A172 (cell line): Measurements from ENCODE around the gene NPC1. TPM values are rescaled to one million over a fixed set of nuclear protein-coding genes. Genes with fewer than 3 reads are reported as not detected.
"Not testable (repeated sequence)": the region's sequence is repeated elsewhere in the genome, so short reads cannot be mapped to it uniquely, and the experiment has no call there.

Experiments used
- DNase-seq: peaks from one replicate; pipeline ENCODE4 v3.0.0-alpha.2; 2015; ENCODE audit warnings: low spot score
- total RNA-seq: library from RNA; depleted of rRNA; stranded (reverse); fragments of >200 nt; shearing (Covaris generic); gene quantifications from 2 replicates; pipeline ENCODE4 v1.2.3, GENCODE V29; 2014; rRNA removed

Gene NPC1
- total RNA-seq: 58.5 and 128 TPM in 2 replicates

DNA sequence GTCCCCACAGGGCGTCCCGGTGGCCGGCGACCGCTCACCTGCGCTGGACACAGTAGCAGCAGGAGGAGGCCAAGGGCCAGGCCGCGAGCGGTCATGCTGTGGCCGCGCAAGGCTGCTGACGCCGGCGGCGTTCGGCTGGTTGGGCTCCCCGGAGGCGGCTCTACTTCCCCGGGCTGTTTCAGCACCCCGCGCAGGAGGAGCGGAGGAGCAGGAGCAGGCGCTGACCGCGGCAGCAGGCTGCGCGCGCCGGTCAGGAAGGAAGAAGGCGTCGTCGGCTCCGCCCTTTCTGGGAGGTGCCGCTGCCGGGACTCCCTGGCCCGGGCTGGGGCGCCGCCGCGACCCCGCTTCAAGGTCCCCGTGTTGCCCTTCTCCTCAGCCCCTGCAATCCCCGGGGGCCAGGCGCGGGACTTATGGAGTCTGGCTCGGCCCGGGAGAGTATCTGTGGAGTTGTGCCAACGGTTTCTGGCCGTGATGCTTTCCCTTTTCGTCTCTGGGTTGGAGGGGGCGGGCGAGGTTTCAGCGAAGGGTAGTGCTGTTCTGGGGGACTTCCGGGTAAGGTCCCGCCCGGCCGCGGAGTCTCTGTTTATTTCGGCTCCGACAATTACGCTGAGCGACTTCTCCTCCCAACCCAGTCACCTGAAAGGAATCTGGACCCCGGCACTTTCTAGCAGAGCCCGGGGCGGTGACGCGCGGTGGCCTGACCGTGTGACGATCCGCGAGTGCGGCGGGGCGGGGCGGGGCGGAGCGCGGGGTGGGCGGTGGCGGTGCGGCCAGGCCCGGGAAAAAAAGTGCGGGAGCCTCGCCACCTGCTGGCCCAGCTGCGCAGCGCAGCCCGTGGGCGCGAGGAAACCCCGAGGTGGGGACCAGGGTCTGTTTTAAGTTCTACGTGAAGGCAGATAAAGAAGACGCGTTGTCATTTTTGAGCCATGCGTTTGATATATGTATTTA is at the start of gene NPC1:
TSS of gene NPC1 (minus strand) at position 258 of the 948 bp plus-strand sequence. CDS start at position 95, 163 bp downstream.
- peak; percentile 97 for DNase-seq

DNA sequence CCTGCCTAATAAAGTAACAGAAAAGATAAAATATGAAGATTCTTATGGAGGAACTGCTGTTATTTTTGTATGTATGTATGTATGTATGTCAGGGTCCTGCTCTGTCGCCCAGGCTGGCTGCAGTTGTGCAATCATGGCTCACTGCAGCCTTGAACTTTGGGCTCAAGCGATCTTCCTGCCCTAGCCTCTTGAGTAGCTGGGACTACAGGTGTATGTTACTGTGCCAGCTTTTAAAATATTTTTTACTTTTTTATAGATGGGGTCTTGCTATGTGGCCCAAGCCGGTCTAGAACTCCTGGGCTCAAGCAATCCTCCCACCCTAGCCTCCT is 49.7 kb upstream of the NPC1 start:
- no peak for DNase-seq

DNA sequence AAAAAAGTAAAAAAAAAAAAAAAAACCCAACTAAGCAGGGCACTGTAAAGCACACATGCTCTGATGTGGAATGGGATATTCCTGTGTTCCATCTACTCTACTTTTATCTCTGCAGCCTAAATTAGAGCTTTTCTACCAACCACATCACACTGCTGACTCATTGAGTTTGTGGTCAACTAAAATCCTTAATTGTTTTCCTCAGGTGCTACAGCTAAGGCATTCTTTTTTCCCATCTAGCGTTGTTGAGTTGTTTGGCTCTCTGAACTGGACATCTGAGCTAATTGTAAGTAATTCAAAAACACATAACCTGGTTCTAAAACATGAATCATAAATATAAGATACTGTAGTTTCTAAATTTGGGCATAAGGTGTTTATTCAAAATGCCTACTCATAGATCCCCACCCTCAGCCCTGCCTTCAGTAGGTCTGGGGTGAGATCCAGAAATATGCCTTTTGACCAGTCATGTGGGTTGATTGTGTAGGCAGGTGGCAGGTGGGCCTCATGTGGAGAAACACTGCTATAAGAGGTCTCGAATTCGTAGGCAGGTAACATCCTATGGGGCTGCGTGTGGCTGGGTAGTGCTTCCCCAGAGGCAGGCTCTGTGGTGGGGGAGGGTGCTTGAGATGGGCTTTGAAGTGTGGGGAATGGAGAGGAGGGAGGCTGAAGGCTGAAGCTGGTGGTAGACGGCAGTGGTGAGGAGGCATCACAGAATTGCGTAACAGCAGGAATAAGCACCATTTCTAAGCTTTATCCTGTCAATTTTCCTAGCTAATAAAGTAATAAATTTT is 49.2 kb upstream of the NPC1 start:
- DNase-seq: peak; percentile 82

DNA sequence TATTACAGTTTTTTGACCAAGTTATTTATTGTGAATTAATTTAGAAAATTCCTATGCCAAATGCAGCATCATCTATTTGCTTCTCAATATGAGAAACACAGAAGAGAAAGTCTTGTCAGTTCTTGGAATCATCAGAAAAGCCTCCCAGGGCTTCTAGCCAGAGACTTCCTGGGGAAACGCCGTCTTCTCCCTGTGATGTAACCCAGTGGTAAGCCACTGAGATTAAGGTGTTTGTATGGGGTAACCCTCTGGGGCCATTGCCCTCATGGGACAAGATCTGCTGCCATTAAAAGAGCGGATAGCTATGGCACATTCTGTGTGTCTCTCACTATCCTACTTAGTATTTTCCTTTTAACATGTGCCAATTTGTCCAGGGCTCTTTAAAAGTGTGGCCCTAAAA is 48.4 kb upstream of the NPC1 start:
- DNase-seq: no peak

DNA sequence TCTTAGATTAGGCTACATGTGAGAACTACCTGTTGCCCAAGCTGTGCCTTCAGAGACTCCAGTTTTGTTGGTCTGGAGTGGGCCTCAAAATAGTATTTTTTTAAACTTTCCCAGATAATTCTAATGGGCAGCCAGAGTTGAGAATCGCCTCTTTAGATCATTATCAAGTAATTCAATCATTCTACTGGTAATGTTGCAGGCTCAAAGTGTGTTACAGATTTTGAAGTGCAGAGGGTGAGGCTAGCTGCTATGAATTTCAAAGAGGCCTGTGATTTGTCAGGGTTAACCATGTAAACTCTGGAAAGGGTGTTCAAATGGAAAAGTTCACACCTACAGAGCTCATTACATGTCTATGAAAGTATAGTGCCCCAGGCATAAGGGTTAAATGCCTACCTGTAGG is 46.3 kb upstream of the NPC1 start:
- no peak for DNase-seq

DNA sequence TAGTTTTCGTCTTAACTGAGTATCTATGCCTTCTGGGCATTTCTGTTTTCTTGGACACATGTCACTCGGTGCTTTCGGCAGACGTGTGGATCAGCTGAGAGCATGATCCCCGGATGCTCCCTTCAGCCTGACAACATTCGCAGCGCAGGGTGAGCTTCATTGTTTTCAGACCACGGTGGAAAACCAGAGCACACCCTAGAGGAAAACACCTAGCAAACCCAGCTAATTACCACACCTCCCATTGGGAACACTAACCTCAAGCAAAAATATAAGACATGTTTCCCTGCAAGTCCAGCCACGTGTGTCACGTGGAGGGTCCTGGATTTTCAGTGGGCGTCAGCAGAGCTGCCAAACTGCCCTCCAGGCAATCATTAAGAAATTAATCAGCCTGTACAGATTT is 45.4 kb upstream of the NPC1 start:
- no peak for DNase-seq

DNA sequence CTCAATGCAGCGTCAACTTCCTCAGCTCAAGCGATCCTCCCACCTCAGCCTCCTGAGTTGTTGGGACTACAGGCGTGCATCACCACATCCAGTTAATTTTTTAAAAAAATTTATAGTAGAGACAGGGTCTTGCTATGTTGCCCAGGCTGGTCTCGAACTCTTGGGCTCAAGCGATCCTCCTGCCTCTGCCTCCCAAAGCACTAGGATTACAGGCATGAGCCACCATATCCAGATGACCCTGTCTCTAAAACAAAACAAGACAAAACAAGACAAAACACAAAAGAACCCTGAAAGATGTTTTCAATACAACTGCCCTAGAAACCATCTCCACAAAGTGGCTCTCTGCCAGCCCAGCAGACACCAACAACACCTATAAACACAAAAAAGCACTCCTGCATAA is 45.0 kb upstream of the NPC1 start:
- no peak for DNase-seq

DNA sequence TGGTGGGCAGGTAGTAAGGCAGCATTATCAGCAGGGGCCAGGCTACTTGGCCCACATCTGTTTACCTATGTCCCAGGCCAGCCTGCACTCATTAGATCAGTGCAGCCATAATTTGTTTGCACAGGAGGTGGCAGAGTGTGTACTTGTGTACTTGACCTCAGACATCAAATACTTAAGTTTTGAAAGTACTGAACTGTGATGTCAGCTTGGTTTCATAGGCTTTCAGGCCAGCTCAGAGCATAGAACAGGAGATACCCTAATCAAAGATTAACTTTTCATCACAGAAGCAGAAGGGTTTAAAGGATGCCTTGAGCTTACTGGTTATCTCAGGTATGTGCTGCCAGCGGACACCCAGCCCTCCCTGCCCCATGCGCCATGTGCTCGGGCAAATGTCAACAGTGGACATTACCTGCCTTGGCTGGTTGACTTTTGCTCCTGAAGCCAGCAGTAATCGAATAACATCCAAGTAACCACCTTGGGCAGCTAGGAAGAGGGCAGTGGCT is 43.2 kb upstream of the NPC1 start:
- no peak for DNase-seq

DNA sequence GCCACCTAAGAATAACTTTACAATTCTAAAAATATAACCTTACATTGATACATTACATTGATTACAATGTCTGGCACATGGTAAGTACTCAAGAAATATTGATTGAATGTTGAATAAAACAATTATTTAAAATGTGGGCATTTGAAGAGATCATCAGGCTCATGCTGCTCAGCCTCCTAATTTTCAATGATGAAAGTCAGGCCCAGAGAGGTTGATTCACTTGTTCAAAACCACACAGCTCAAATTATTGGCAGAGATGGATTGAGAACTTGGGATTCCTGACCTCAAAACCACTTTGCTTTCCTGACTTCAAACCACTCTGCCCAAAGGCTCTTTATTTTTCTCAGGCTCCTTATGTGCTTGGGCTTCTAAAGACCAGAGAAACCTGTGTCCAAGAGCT is 41.7 kb upstream of the NPC1 start:
- DNase-seq: no peak

DNA sequence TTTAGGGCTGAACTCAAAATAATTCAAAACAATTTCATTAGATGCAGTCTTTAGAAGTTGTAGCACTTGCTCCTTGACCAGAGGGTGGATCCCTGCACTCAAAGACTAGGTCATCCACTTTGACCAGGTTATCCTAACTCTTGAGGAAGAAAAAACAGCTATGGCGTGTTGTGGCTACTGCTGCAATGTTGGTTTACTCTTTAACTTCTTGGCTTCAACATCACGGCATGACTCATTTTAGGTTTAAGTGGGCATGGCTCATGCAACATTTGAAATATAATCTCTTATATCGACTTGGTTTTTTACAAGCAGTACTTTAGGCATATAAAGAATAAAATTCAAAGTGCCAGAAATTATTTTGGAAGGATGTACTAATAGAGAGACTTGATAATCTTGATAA is 41.0 kb upstream of the NPC1 start:
- DNase-seq: peak; percentile 78

DNA sequence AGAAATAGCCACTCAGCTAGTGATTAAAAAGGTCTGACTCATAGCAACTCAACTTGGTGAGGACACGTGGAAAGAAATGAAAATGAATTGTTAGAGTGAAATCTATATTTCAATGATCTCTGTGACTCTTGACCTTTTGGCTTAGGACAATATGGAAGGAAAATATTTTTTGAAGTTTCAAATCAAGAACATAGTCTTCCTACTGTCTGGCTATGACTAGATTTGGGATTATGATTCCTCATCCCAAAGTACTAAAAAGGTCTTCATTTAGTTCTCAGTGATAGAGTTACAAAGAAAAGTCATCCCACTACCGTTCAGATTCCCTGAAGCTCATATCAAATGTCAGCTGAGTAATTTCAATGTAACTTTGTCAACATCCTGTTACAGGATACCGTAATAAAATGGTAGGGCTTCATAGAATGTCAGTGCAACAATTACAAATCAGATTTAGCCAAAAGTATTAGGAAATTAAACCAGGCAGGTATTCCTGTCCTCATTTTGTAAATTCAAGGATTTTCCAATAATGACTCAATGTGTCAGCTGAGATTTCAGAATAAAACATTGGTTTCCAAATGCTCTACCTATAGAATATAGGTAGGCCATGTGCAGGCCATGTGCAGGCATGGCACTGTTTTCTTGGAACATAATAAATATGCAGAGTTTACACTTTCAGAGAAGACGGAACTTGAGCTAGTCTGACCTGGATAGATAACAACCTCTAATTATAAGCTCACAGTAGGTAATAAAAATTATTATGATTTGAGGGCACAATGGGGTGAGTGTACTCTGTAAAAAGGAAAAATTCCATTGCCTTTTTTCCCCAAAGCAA is 40.4 kb upstream of the NPC1 start:
- DNase-seq: peak; percentile 31

DNA sequence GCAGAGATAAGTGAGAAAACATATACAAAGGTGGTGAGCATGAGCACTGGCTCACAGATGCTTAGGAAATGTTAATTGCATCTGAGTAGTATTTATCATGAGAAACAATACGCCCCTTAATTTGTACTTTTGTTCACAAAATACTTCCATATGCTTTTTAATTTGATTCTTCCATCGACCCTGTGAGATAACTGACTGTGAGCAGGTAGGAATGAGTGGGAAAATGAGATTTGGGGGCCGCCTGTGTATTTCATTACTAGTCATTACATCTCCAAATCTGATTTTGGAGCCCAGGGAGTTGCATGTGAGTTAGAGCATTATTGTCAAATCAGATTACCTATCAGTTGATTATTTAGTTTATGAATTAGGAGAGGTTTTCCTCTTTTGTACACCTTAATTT is 36.7 kb upstream of the NPC1 start:
- DNase-seq: no peak

DNA sequence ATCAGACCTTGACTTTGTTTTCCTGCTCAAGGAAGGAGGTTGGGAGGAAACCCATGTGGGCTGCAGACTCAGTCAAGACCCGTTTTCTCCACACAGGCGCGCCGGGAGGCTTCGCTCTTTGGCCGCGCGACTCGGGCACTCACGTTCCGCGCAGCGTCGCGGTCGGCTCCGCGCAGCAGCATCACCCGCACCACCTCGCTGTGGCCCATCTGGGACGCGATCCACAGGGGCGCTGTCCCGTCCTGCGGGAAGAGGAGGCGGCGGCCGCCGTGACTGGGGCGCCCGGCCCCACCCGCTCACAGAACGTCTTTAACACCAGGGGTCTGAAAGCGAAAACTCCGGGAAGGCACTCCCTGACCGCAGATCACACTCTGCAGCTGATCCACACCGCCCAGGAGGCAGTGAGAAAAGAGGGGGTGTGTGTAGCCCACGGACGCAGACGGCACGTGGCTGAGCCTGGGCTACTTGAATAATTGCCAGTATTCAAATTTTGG is 33.1 kb upstream of the NPC1 start:
- no peak for DNase-seq

DNA sequence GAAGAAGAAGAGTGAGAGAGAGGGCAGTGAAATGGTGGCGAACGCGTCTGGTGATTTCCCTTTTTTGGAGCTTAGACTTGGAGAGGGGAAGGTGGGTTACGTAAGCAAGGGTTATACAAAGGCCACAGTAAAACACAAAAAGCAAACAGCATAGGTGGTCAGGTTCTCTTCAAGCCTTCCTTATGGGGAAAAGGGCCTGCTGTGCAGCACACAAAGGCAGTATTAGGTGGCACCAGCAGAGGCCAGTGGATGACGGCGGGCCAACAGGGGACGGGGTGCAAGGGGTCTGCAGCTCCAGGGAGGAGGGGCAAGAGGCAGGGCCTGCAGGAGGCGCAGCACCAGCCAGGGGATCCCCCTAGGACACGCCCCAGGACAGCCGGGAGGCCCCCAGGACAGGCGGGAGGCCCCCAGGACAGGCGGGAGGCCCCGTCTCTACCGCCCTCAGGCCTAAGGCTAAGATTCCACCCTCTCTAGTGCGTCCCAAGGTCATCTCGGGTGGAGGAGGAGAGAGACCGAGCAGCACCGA is 32.6 kb upstream of the NPC1 start:
- no peak for DNase-seq

DNA sequence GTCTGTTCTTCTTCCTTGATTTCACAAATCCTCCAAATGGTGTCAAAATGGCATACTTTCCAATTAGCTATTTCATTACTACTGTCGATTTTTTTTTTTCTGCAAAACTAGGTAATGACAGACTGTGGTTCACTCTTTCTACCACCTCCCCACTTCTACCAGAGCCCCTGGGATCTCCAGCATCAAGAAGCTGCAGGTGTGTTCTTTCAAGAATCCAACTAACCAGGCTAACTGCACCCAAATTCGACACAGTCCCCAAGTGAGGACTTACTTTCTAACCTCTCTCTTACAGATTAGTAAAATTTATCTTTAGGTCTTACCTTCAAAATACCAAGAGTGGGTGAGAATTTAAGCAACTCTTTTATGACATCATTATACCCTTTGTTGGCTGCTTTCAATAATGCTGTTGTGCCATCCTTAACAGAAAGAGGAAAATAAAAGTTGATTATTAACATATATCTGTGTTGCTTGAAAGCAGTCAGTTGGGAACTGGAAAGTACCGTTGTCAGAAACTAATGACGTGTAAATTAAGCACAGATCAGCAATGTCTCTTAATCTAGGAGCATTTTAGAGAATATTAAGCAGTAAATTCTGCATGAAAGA is 31.2 kb upstream of the NPC1 start:
- no peak for DNase-seq

DNA sequence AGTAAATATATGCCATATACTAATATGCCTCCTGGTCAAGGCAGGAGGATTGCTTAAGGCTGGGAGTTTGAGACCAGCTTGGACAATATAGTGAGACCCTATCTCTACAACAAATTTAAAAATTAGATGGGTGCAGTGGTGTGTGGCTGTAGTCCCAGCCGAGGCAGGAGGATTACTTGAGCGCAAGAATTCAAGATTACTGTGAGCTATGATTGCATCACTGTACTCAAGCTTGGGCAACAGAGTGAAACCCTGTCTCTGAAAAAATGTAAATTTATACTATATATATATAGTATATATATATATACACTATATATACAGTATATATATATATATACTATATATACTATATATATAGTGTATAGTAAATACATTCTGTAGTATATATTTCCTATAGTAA is 30.0 kb upstream of the NPC1 start:
- no peak for DNase-seq

DNA sequence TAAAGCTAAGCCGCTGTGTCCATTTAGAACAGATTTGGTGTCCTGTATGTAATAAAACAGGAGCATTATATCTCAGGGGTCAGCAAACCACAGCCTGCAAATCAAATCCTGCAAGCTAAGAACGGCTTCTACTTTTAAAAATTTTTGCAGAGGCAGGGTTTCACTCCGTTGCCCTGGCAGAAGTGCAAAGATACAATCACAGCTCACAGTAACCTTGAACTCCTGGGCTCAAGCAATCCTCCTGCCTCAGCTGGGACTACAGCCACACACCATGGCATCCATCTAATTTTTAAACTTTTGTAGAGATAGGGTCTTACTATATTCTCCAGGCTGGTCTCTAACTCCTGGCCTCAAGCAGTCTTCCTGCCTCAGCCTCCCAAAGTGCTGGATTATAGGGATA is 28.6 kb upstream of the NPC1 start:
- DNase-seq: no peak

DNA sequence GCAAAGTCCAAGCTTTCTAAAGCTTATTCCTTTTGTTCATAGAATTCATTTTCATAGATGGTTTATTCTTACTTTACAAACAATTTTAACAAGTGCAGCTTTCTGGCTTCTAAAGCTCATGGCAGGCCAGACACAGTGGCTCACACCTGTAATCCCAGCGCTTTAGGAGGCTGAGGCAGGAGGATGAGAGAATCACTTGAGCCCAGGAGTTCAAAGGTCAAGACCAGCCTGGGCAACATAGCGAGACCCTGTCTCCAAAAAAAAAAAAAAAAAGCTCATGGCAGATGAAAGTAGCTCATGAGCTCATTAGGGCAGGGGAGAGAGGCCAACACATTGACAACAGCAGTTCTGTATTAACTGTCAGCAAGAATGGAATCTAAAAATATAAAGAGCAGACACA is 28.1 kb upstream of the NPC1 start:
- DNase-seq: no peak

DNA sequence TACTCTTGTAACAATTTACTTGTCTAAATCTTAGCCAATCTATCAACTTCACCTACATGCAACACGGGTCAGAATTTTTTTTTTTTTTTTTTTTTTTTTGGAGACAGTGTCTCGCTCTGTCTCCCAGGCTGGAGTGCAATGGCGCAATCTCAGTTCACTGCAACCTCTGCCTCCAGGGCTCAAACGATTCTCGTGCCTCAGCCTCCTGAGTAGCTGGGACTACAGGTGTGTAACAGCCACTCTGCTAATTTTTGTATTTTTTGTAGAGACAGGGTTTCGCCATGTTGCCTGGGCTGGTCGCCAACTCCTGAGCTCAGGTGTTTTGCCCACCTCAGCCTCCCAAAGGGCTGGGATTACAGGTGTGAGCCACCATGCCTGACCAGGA is 26.8 kb upstream of the NPC1 start:
- not testable (repeated sequence) for DNase-seq

DNA sequence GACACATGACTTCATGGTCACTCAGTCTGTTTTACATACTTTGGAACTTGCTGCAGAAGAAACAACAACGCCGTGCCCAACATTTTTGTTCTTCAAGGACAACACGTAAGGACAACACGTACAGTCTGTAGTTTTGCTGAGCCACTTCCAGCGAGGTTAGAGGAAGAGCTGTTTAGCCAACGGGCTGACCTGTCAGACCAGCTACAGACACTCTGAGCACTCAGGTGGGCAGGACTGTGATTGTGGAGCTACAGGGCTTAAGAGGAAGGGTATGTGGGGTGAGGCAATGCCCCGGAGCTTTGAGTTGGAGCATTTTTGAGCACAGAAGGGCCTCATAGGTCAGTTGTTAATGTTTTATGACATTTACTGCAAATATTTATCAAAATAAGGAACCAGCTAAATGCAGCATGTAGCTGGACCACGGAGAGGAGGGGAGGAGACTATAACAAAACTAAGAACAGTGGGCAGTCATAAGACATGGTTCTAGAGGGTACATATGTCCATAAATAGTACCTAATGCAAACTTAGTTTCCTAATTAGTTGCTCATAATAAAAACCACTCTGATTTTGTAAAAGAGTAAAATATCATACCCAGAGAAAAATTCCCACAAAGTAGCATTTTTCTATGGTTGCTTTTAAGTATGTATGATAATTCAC is 26.3 kb upstream of the NPC1 start:
- no peak for DNase-seq
